NOMO-1 treated with dmso at 0.1 percent for 144 hours (cell line): ENCODE data around the gene GOPC.

ENCODE experiments used
- DNase-seq: peaks from one replicate; lab custom pipeline; 2025; ENCODE audit not compliant: unreplicated experiment; lab: John Stamatoyannopoulos, UW

GOPC gene

GRCh38 chr6:117597755-117598154 is 4.6 kb downstream of the GOPC start:
- no peak for DNase-seq

DNA sequence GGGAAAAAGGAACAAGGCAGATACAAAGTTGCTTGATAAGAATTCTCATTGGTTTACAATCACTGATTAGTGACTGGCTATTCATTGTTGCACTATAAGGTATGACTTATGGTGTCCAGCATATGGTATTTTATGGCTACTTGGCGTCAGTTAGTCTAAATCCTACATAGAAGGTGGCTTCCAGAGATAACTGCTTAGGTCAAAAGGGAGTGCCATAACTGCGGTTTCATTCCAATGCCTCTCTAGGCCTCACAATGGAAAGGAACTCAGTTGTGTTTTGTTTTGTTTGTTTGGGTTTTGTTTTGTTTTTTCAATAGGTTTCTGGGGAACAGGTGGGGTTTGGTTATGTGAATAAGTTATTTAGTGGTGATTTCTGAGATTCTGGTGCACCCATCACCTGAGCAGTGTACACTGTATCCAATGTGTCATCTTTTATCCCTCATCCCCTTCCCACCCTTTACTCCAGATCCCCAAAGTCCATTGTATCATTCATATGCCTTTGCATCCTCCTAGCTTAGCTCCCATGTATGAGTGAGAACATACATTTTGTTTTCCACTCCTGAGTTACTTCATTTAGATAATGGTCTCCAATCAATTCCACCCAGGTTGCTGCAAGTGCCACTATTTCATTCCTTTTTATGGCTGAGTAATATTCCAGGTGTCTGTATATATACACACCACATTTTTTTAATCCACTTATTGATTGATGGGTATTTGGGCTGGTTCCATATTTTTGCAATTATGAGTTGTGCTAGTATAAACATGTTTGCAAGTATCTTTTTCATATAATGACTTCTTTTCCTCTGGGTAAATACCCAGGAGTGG is 7.0 kb downstream of the GOPC start:
- no peak for DNase-seq

- DNase-seq, result no peak
Observed at GRCh38 chr6:117592983-117593759, 9.1 kb downstream of the GOPC start.

DNA sequence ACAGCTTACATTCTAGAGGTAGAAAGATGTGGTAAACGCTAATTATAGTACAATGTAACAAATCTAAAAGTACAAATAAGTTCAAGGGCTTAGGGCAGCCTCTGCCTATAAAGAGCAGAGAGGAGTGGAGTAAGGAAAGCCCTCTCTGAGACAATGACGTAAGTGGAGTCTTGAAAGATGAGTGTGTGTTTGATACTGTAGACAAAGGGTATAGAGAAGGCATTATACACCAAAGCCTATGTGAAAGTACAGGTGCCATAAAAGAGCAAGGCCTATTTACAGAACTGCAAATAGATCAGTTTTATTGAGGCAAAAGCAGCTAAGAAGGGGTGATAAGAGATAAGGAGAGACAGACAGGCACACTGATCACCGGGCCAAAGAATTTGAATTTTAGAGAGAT is 10.9 kb downstream of the GOPC start:
- DNase-seq, result no peak

- DNase-seq, result no peak
Observed at GRCh38 chr6:117590447-117590846, 11.9 kb downstream of the GOPC start.

- no peak for DNase-seq
Observed at GRCh38 chr6:117585647-117586046, 16.7 kb downstream of the GOPC start.

DNA sequence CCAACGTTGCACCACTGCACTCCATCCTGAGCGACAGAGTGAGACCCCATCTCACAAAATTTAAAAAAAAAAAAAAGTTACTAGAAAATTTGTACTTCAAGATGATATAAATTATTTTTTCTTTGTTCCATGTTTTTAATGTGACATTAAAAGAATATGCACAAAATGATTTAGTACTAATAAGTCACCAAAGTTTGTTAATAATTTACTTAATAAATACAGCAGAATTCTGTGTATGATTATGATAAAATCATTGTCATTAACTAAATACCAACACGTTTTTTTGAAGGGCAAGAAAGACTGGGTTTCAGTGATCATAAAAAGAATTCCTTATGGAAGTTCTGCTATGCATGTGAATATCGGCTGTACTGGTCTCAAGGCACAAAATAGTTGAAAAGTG is 28.1 kb downstream of the GOPC start:
- no peak for DNase-seq

DNA sequence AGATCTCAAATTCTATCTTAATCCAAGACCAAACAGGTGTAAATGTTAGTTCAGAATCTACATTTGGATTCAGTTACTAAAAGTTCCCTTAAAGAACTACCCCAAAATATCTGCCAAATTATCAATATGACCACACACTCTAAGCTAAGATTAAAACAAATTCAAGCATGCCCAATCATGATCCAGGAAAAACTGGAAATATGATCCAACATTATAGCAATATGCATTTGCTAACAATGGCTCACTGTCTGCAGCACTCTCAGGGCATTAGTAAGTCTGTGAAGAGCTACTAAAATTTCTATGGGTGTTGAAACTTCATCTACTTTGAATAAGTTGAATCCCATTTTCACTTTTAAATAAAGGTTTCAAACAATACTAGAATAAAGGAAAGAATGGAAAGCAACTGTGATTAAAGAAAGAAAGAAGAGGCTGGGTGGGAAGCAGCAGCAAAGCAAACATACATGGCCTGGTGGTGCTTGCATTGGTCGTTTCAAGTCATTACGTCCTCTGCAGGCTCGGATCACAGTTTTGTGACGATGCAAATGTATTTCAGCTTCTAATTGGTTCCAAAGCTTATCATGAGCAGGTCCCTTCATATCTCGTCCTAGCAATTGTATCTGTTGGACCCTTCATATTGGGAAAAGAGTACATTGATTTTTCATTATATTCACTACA is 29.2 kb downstream of the GOPC start:
- no peak for DNase-seq

GRCh38 chr6:117568831-117569410 is 33.4 kb downstream of the GOPC start:
- DNase-seq, result no peak

DNA sequence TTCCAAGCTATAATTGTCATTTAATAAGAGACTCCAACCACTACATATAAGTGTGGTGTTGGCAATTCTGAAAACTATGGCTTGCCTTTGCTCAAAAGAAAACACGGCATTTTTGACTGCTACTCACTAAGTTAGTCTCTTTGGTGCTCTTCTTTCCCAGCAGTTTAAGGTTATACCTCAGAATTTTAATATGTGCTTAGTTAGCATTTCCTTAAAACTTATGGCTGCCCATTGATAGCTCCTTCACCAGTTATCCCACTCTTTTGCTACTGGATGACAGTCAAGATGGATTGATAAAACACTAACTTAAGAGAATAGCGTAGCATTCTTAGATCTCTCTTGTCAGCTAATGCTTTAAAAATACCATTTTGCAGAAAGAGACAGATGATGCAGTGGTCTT is 34.1 kb downstream of the GOPC start:
- no peak for DNase-seq

- no peak for DNase-seq
Observed at GRCh38 chr6:117564681-117565080, 37.6 kb downstream of the GOPC start.

DNA sequence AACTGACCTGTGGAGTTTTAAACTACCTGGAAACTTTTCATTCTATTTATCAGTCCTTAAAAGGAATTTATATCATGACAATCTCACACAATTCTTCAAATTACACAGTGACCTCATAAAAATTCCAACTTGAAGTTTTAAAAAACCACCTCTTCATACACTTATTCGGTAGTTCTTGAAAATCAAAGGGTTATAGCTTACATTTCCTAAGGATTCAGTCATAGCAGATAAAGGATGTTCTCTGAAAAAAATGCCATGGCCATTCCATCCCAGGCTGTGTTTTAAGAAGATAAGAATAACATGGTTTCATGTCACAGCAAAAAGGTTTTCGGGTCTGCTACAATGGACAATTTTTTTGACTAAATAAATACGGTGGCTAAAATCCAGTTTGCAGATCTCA is 41.2 kb downstream of the GOPC start:
- DNase-seq, result no peak

- no peak for DNase-seq
Observed at GRCh38 chr6:117559299-117559698, 43.0 kb downstream of the GOPC start.

DNA sequence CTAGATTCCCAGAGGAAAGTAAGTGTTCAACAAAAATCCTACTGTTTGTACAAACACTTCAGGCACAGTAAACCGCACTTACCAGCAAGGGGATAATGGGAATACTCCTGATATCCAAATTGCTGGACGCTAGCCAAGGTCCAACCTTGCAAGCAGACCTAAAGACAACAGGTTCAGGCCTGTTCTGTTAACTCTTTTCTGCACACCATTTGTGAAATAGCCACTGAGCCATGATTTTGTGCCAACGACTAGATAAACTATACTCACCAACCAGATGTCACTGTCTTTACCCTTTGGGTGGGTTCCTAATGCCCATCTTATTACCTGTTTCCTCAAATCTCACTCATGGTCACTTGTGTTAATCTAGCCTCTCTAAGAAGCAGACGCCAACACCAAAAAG is 43.5 kb downstream of the GOPC start:
- DNase-seq, result no peak

- DNase-seq, result no peak
Observed at GRCh38 chr6:117557951-117558350, 44.4 kb downstream of the GOPC start.

- no peak for DNase-seq
Observed at GRCh38 chr6:117555882-117556498, 46.3 kb downstream of the GOPC start.

DNA sequence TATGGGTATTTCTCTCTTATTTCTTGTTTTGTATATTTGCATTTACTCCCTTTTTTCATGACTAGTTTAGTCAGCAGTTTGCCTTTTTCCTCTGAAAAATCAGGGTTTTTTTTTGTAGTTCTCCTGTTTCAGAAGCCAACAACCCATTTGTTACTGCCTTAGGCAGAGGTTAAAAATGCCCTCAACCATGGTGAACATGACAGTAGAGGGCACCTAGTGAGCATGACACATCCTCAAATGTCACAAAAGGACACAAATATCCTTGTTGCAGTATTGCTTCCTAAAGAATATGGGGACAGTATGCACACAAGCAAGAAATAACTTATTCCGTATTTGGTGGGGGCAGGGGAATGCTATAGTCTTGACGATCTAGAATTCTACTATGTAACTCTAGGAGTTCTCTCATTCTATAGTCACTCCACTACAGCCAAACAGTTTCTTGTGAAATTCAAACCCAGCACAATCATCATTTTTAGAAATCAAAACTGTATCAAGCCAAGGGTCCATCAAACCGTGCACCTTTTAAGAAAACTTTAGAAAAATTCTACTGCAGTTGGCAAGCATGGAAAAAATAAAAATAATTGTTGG is 47.0 kb downstream of the GOPC start:
- no peak for DNase-seq

- DNase-seq, result no peak
Observed at GRCh38 chr6:117553142-117553541, 49.2 kb downstream of the GOPC start.

DNA sequence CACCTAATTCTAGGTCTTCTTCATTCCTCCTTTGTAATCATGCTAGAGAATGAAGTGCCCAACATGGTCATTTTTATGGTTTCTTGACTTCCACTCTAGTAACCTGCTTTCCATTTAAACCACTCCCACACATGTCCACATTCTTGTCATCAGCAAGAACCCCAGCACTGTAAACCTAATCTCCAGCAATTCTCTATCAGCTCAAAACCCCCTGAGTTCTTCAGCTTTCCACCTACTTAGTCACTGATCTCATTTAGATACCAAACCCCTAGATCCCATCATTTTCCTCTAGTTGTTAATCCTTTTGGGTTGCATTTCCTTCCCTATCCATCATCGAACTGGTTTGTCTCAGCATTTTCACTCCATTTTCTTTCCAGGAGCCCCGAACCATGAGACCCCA is 49.7 kb downstream of the GOPC start:
- no peak for DNase-seq

GRCh38 chr6:117550618-117551242 is 51.6 kb downstream of the GOPC start:
- no peak for DNase-seq
